ENCODE data around the gene NCKAP5L. TPM values are rescaled to one million over a fixed set of nuclear protein-coding genes. Genes with fewer than 3 reads are reported as not detected.

Gene NCKAP5L
- total and polyA plus RNA-seq, 2 of the 8 experiments (the other 6 are each of a cell fraction or from before 2014, with no cell fraction given), result 9.4 to 27.9 TPM

GRCh38 chr12:49865109-49865781 is 37.0 kb upstream of the NCKAP5L start:
- Histone ChIP-seq H3K27me3 (replicated peaks in 1 of 4; ENCODE audit: control insufficient read depth in 3 of 4, extremely low read depth in 1 of 4, insufficient read depth in 3 of 4, low read length in 3 of 4) (peaks cover 0 to 2% (median 0%) of the 10 kb centered on the region in 4 experiments; a peak in 1 of 7 replicates), H3K56ac (replicated peaks; ENCODE audit: insufficient read length, low read depth, low read length) (no peak overlapping the region), H3K23me2 (ENCODE audit: low read depth, low read length) (no peaks in the 10 kb centered on the region), H2BK15ac (ENCODE audit: low read length) (no peak overlapping the region), H3K23ac (ENCODE audit: insufficient read length) (no peak overlapping the region), H3K79me2 (ENCODE audit: control insufficient read depth in 1 of 2, insufficient read depth in 2 of 2, low read length in 2 of 2) (no peaks in the 10 kb centered on the region), H2BK12ac (ENCODE audit: low read depth, low read length) (no peak overlapping the region), H3K14ac (ENCODE audit: insufficient read length) (no peak overlapping the region), H4K20me1 (replicated peaks in 1 of 2; ENCODE audit: control insufficient read depth in 1 of 2, insufficient read depth in 2 of 2, low read length in 2 of 2) (no peaks in the 10 kb centered on the region), H3K9ac (replicated peaks in 1 of 4; ENCODE audit: extremely low read depth in 1 of 4, low read depth in 3 of 4, low read length in 3 of 4) (no peak overlapping the region), H3K79me1 (ENCODE audit: low read depth, low read length) (no peaks in the 10 kb centered on the region), H3K4me3 (ENCODE audit: extremely low read depth in 1 of 4, insufficient read depth in 2 of 4, low read depth in 3 of 4, low read length in 4 of 4) (no peak overlapping the region), H2BK120ac (replicated peaks; ENCODE audit: low read depth, low read length) (no peak overlapping the region), H3K9me3 (ENCODE audit: insufficient read depth in 2 of 2, low read depth in 1 of 2, low read length in 1 of 2) (peaks cover 0 to under 1% of the 10 kb centered on the region in 2 experiments; a peak in 1 of 4 replicates), H3K27ac (ENCODE audit: low read depth, low read length) (no peak overlapping the region), H2AK5ac (ENCODE audit: low read depth, low read length) (no peak overlapping the region), H4K8ac (ENCODE audit: extremely low read depth, insufficient read depth, low read length) (no peak overlapping the region), H3K36me3 (ENCODE audit: control insufficient read depth in 2 of 4, insufficient read depth in 4 of 4, low read length in 3 of 4) (no peaks in the 10 kb centered on the region), H2BK20ac (ENCODE audit: low read length) (no peak overlapping the region), H2AFZ (ENCODE audit: low read length) (no peak overlapping the region), H3K4ac (replicated peaks; ENCODE audit: insufficient read length, low read depth, low read length) (no peak overlapping the region), H4K91ac (replicated peaks; ENCODE audit: insufficient read length, low read length) (no peak overlapping the region), H3K4me2 (ENCODE audit: insufficient read depth in 1 of 2, low read depth in 2 of 2, low read length in 2 of 2) (no peak overlapping the region), H3K4me1 (replicated peaks in 1 of 4; ENCODE audit: control insufficient read depth in 3 of 4, insufficient read depth in 4 of 4, low read length in 3 of 4) (peaks cover 0 to 3% (median 1%) of the 10 kb centered on the region in 4 experiments; a peak in 3 of 7 replicates), H4K5ac (ENCODE audit: insufficient read length, low read depth, low read length) (no peak overlapping the region), H2BK5ac (ENCODE audit: low read depth, low read length) (no peak overlapping the region), H3K18ac (ENCODE audit: extremely low read depth, low read length) (no peak overlapping the region)
- ChIA-PET CTCF (ENCODE audit: partially characterized antibody) (interaction anchor here (0.7 to 10.0 kb wide), 22 partner anchors 11 to 216 kb away, joined by 3 to 137 read pairs (median 5); partner anchors contain the start of genes AQP5 and TMBIM6), POLR2A (ENCODE audit: partially characterized antibody) (interaction anchor here (0.8 kb wide), 1 partner anchor 11 kb away, joined by 3 read pairs; no protein-coding TSS in a partner anchor)
- no peak for FAIRE-seq
- TF ChIP-seq HDAC6 (IDR thresholded peaks at IDR 0.05; ENCODE audit: low read depth, low read length) (no peak), GTF2F1 (IDR thresholded peaks at IDR 0.05; ENCODE audit: borderline replicate concordance, low read depth, low read length) (no peak), NANOG (IDR thresholded peaks at IDR 0.05; ENCODE audit: insufficient read depth, low read depth, low read length, poor library complexity, severe bottlenecking) (no peak), EP300 (IDR thresholded peaks at IDR 0.05; ENCODE audit: borderline replicate concordance in 1 of 2, low read depth in 2 of 2, low read length in 2 of 2) (no peak), SUZ12 (IDR thresholded peaks at IDR 0.05; ENCODE audit: low read length) (no peak), CBX8 (IDR thresholded peaks at IDR 0.05; ENCODE audit: borderline replicate concordance, low read depth, low read length) (no peak)
- 91% methylated on average over 13 of the region's 13 CpGs; no CpG with 5 or more reads in 1 of the 2 experiments for WGBS, 2 experiments (ENCODE audit: extremely low coverage in 1 of 2, insufficient coverage in 1 of 2, insufficient read length in 1 of 2, insufficient replicate concordance in 2 of 2, low coverage in 1 of 2, low lambda C conversion rate in 2 of 2, missing lambda C conversion rate in 1 of 2)
- DNase-seq (ENCODE audit: low read depth in 1 of 2, low spot score in 2 of 2), result no peak

All from H1 (cell line).